Vagina (tissue), 2 donors: ENCODE results near the gene VMP1. TPM values are rescaled to one million over a fixed set of nuclear protein-coding genes. Genes with fewer than 3 reads are reported as not detected.

Source experiments
- DNase-seq, 2 donors: peaks; one replicate each; pipeline ENCODE4 v3.0.0-alpha.2; 2017; ENCODE audit errors: extremely low spot score in 2 of 2
- H3K27ac ChIP-seq: fragments of 200-600 bp; sonication (generic); one replicate; pipeline ENCODE4 v1.5.1; 2019
- H3K27me3 ChIP-seq: fragments of 200-600 bp; sonication (generic); one replicate; pipeline ENCODE4 v1.5.1; 2019
- H3K36me3 ChIP-seq, 2 donors: fragments of 200-600 bp; sonication (generic); one replicate each; pipeline ENCODE4 v1.5.1; 2017 to 2019
- H3K4me1 ChIP-seq: fragments of 200-600 bp; sonication (generic); one replicate; pipeline ENCODE4 v1.5.1; 2019
- H3K4me3 ChIP-seq, 2 donors: fragments of 200-600 bp; sonication (generic); 1 replicate in 1 of 2; 2 replicates in 1 of 2; pipeline ENCODE4 v1.5.1; 2016 to 2019
- H3K9me3 ChIP-seq: fragments of 200-600 bp; sonication (generic); one replicate; pipeline ENCODE4 v1.5.1; 2019
- CTCF ChIP-seq, 3 experiments: fragments of 450-650 bp in 2 of 3; fragments of 200-600 bp in 1 of 3; sonication (generic) in 1 of 3; IDR thresholded peaks; one replicate each; pipeline ENCODE4 v1.5.1; 2017 to 2019; ENCODE audit warnings: antibody characterized with exemption in 3 of 3, mild to moderate bottlenecking in 2 of 3, moderate library complexity in 2 of 3
- POLR2A ChIP-seq, 2 donors: fragments of 450-650 bp; IDR thresholded peaks; one replicate each; pipeline ENCODE4 v1.6.1; 2017; ENCODE audit warnings: antibody characterized with exemption in 2 of 2, mild to moderate bottlenecking in 2 of 2, moderate library complexity in 2 of 2
- POLR2AphosphoS5 ChIP-seq, 2 donors: sonication (generic); formaldehyde crosslinking; IDR thresholded peaks; one replicate each; pipeline ENCODE4 v1.9.0; 2017; ENCODE audit warnings: antibody characterized with exemption in 2 of 2, mild to moderate bottlenecking in 2 of 2, low read depth in 1 of 2; ENCODE audit not compliant: insufficient read depth in 1 of 2
- intact Hi-C: fragments of 100-400 bp; cut with DNase I; formaldehyde crosslinking; loops from one replicate; pipeline ENCODE4 v1.15.1; 2023
- total RNA-seq: library from RNA; depleted of rRNA; stranded (reverse); fragments of >200 nt; gene quantifications from one replicate; pipeline ENCODE4 v1.2.3, GENCODE V29; 2016

Gene VMP1
- total RNA-seq, 1 donor from 2014 or later = 380 TPM

DNA sequence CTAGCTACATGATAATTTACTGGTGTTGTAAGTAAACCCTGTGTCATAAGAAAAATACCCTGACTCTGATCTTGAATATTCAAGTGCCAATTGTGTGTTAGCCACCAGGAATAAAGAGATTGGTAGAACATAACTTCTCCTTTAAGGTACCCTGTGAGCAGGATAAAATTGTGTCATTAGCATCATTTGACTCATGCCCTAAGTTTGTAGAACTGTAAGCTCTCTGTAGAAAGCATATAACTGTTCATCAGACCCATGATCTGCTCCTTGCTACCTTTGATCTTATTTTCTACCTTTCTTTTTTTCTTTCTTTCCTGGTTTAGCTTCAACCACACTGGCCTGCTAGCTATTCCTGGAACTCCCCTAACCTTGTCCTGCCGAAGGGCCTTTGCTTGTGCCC, 36.1 kb upstream of the VMP1 start:
- intact Hi-C loops = no loop called here
- DNase-seq = no peak
- peaks cover 0 to 67% of the 10 kb centered on the region in 2 donors for H3K36me3 ChIP-seq
- no peak overlapping the region for H3K27ac ChIP-seq
- TF ChIP-seq CTCF (IDR thresholded peaks at IDR 0.05) (no peak), POLR2AphosphoS5 (IDR thresholded peaks at IDR 0.05; ENCODE audit: insufficient read depth in 1 of 2, low read depth in 1 of 2) (no peak), POLR2A (IDR thresholded peaks at IDR 0.05) (no peak)
- H3K4me3 ChIP-seq = no peak overlapping the region
- H3K27me3 ChIP-seq = no peaks in the 10 kb centered on the region
- H3K9me3 ChIP-seq = no peaks in the 10 kb centered on the region
- H3K4me1 ChIP-seq = peaks cover 13% of the 10 kb centered on the region

- Histone ChIP-seq H3K27ac (no peak overlapping the region), H3K4me3 (no peak overlapping the region), H3K9me3 (no peaks in the 10 kb centered on the region), H3K27me3 (no peaks in the 10 kb centered on the region), H3K4me1 (no peaks in the 10 kb centered on the region), H3K36me3 (peaks cover 2 to 66% of the 10 kb centered on the region in 2 donors)
- DNase-seq = no peak
- intact Hi-C loops = no loop called here
- TF ChIP-seq POLR2A (IDR thresholded peaks at IDR 0.05) (no peak), CTCF (IDR thresholded peaks at IDR 0.05) (no peak), POLR2AphosphoS5 (IDR thresholded peaks at IDR 0.05; ENCODE audit: insufficient read depth in 1 of 2, low read depth in 1 of 2) (no peak)
Measured at GRCh38 chr17:59675231-59675630, 32.2 kb upstream of the VMP1 start.

DNA sequence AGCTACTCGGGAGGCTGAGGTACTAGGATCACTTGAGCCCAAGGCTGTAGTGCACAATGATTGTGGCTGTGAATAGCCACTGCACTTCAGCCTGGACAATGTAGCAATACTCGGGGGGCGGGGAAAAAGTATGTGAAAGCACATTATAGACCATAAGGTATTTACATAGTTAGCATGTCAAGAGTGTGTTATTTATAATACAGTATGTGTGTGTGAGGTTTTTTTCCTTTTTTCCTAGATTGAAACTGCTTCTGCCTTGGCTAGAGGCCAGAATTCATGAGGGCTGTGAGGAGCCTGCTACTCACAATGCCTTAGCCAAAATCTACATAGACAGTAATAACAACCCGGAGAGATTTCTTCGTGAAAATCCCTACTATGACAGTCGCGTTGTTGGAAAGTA, 30.7 kb upstream of the VMP1 start:
- intact Hi-C loops = no loop called here
- Histone ChIP-seq H3K36me3 (peaks cover 4 to 81% of the 10 kb centered on the region in 2 donors), H3K27ac (no peak overlapping the region), H3K4me3 (no peak overlapping the region), H3K27me3 (no peaks in the 10 kb centered on the region), H3K9me3 (no peaks in the 10 kb centered on the region), H3K4me1 (no peaks in the 10 kb centered on the region)
- DNase-seq = no peak
- TF ChIP-seq POLR2A (IDR thresholded peaks at IDR 0.05) (no peak), CTCF (IDR thresholded peaks at IDR 0.05) (no peak), POLR2AphosphoS5 (IDR thresholded peaks at IDR 0.05; ENCODE audit: insufficient read depth in 1 of 2, low read depth in 1 of 2) (no peak)

DNA sequence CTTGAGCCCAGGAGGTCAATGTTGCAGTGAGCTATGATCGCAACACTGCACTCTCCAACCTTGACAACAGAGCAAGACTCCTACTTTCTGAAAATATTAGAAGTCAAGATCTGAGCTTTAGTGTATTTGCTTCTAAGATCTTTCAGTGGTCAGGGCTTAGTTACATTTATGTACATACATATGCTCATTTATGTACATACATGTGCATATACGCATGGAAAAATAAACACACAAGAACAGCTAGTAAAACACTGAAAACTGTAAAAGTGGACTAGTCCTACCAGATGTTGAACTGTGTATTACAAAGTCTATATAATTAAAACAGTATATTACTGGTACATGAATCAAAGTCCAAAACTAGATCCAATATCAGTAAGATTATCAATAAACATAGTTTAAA, 28.5 kb upstream of the VMP1 start:
- no peak overlapping the region for H3K27ac ChIP-seq

More for the DNA sequence above, 28.5 kb upstream of the VMP1 start:
- TF ChIP-seq POLR2A (IDR thresholded peaks at IDR 0.05) (no peak), CTCF (IDR thresholded peaks at IDR 0.05) (no peak), POLR2AphosphoS5 (IDR thresholded peaks at IDR 0.05; ENCODE audit: insufficient read depth in 1 of 2, low read depth in 1 of 2) (no peak)
- no peak overlapping the region for H3K4me3 ChIP-seq
- H3K27me3 ChIP-seq = no peaks in the 10 kb centered on the region
- intact Hi-C loops = no loop called here
- no peaks in the 10 kb centered on the region for H3K9me3 ChIP-seq
- no peak for DNase-seq
- peaks cover 4 to 96% of the 10 kb centered on the region in 2 donors for H3K36me3 ChIP-seq
- no peaks in the 10 kb centered on the region for H3K4me1 ChIP-seq
